ENCODE data around the gene PHC2.
A peak's percentile ranks its signal among the peaks of the same experiment; 100 is the strongest.

- TF ChIP-seq POLR2A (IDR thresholded peaks at IDR 0.05) (peak; percentile 42), EP300 (IDR thresholded peaks at IDR 0.05; ENCODE audit: low read depth) (peak; percentile 92)
Observed at GRCh38 chr1:33338440-33339211, 92.3 kb downstream of the PHC2 start.
